CD14-positive monocyte (primary cell): Measurements from ENCODE around the gene NUPR1. TPM values are rescaled to one million over a fixed set of nuclear protein-coding genes. Genes with fewer than 3 reads are reported as not detected.

ENCODE experiments used
- DNase-seq, 3 donors: peaks; one replicate each; pipeline ENCODE4 v3.0.0-alpha.2; 2011 to 2022
- H2AFZ ChIP-seq: 2 replicates; pipeline ENCODE4 v1.6.0; 2012; ENCODE audit warnings: mild to moderate bottlenecking, low read depth, low read length, inconsistent platforms; ENCODE audit not compliant: insufficient read depth, poor library complexity, severe bottlenecking
- H3K27ac ChIP-seq, 2 donors: 1 replicate in 1 of 2; 2 replicates in 1 of 2; pipeline ENCODE4 v1.5.1; 2012 to 2013; ENCODE audit warnings: low read length in 2 of 2, control low read depth in 1 of 2, inconsistent platforms in 1 of 2, low read depth in 1 of 2, mild to moderate bottlenecking in 1 of 2
- H3K27me3 ChIP-seq, 2 donors: one replicate each; pipeline versions ENCODE4 v1.6.0 to v1.6.1; 2011 to 2013; ENCODE audit warnings: low read length in 2 of 2; ENCODE audit not compliant: control insufficient read depth in 2 of 2, insufficient read depth in 2 of 2
- H3K36me3 ChIP-seq, 2 donors: replicated peaks in 1 of 2; 1 replicate in 1 of 2; 2 replicates in 1 of 2; pipeline versions ENCODE4 v1.5.1 to v1.6.1; 2012 to 2013; ENCODE audit warnings: low read length in 2 of 2, control low read depth in 1 of 2, inconsistent platforms in 1 of 2, mild to moderate bottlenecking in 1 of 2; ENCODE audit not compliant: insufficient read depth in 2 of 2, control insufficient read depth in 1 of 2
- H3K4me1 ChIP-seq, 2 donors: 1 replicate in 1 of 2; 2 replicates in 1 of 2; pipeline versions ENCODE4 v1.5.1 to v1.6.1; 2012 to 2013; ENCODE audit warnings: low read length in 2 of 2, control low read depth in 1 of 2, inconsistent platforms in 1 of 2, mild to moderate bottlenecking in 1 of 2, moderate library complexity in 1 of 2; ENCODE audit not compliant: insufficient read depth in 2 of 2, control insufficient read depth in 1 of 2
- H3K4me2 ChIP-seq: replicated peaks from 2 replicates; pipeline ENCODE3; 2012; ENCODE audit warnings: low read length, moderate library complexity, mild to moderate bottlenecking; ENCODE audit not compliant: poor library complexity, severe bottlenecking; ENCODE audit errors: extremely low read depth
- H3K4me3 ChIP-seq, 3 experiments: fragments of 200-600 bp in 1 of 3; sonication (generic) in 1 of 3; replicated peaks in 1 of 3; 1 replicate in 2 of 3; 2 replicates in 1 of 3; pipeline ENCODE4 v1.5.1; 2011 to 2013; ENCODE audit warnings: low read length in 3 of 3, mild to moderate bottlenecking in 3 of 3, control low read depth in 2 of 3, low read depth in 2 of 3, inconsistent platforms in 1 of 3, moderate library complexity in 1 of 3
- H3K79me2 ChIP-seq: 2 replicates; pipeline ENCODE4 v1.6.0; 2012; ENCODE audit warnings: mild to moderate bottlenecking, control low read depth, inconsistent platforms, low read length, moderate library complexity; ENCODE audit not compliant: insufficient read depth
- H3K9ac ChIP-seq: 2 replicates; pipeline ENCODE4 v1.6.0; 2017; ENCODE audit warnings: low read length, mild to moderate bottlenecking; ENCODE audit not compliant: insufficient read depth, poor library complexity, severe bottlenecking
- H3K9me3 ChIP-seq, 2 donors: replicated peaks in 1 of 2; 1 replicate in 1 of 2; 2 replicates in 1 of 2; pipeline versions ENCODE4 v1.5.1 to v1.6.1; 2012 to 2013; ENCODE audit warnings: low read length in 2 of 2, control low read depth in 1 of 2; ENCODE audit not compliant: control insufficient read depth in 1 of 2, insufficient read depth in 1 of 2
- H4K20me1 ChIP-seq: 2 replicates; pipeline ENCODE4 v1.6.0; 2012; ENCODE audit warnings: mild to moderate bottlenecking, low read length, control low read depth, moderate library complexity; ENCODE audit not compliant: insufficient read depth
- H3K27ac Mint-ChIP-seq, 7 donors: one replicate each; pipeline ENCODE4 v1.8.0; 2020; ENCODE audit warnings: mild to moderate bottlenecking in 7 of 7, mixed read lengths in 7 of 7, moderate library complexity in 6 of 7, inconsistent platforms in 2 of 7
- H3K27me3 Mint-ChIP-seq, 3 donors: one replicate each; pipeline ENCODE4 v1.8.0; 2021 to 2022; ENCODE audit warnings: low read depth in 3 of 3, mild to moderate bottlenecking in 3 of 3, mixed read lengths in 3 of 3, moderate library complexity in 3 of 3, inconsistent platforms in 1 of 3
- H3K36me3 Mint-ChIP-seq, 2 donors: one replicate each; pipeline ENCODE4 v1.8.0; 2020; ENCODE audit warnings: mixed read lengths in 2 of 2, inconsistent platforms in 1 of 2, mild to moderate bottlenecking in 1 of 2
- H3K4me1 Mint-ChIP-seq: one replicate; pipeline ENCODE4 v1.8.0; 2020; ENCODE audit warnings: mild to moderate bottlenecking, mixed read lengths
- H3K4me3 Mint-ChIP-seq, 2 donors: one replicate each; pipeline ENCODE4 v1.8.0; 2020; ENCODE audit warnings: mild to moderate bottlenecking in 2 of 2, mixed read lengths in 2 of 2, moderate library complexity in 1 of 2
- H3K9me3 Mint-ChIP-seq, 7 donors: one replicate each; pipeline ENCODE4 v1.8.0; 2020 to 2022; ENCODE audit warnings: mixed read lengths in 7 of 7, mild to moderate bottlenecking in 6 of 7, moderate library complexity in 6 of 7, inconsistent platforms in 2 of 7
- CTCF ChIP-seq: fragments of 200-600 bp; IDR thresholded peaks from one replicate; pipeline ENCODE4 v1.8.0; 2022; ENCODE audit warnings: antibody characterized with exemption, mild to moderate bottlenecking
- WGBS: methylation state at CpG from one replicate; pipeline ENCODE4 v1.1.5; 2013; ENCODE audit warnings: missing lambda C conversion rate; ENCODE audit not compliant: insufficient coverage; 5-methylcytosine and 5-hydroxymethylcytosine counted together
- intact Hi-C, 2 donors: fragments of 100-400 bp; cut with micrococcal nuclease; formaldehyde crosslinking; loops; one replicate each; pipeline versions ENCODE4 v1.15.0 to v1.15.1; 2023
- polyA plus RNA-seq, 3 donors: library from polyadenylated mRNA; depleted of rRNA in 1 of 3; unstranded in 2 of 3; stranded (reverse) in 1 of 3; fragments of 300-500 nt in 2 of 3; fragments of >200 nt in 1 of 3; fragmentation: Illumina TruSeq in 2 of 3; gene quantifications; 1 replicate in 2 of 3; 2 replicates in 1 of 3; pipeline ENCODE4 v1.2.3, GENCODE V29; 2012 to 2021

The NUPR1 gene
- polyA plus RNA-seq, 3 donors: 0.01 to 1.9 TPM; not detected in 1

- peaks cover 0 to 1% (median 0%) of the 10 kb centered on the region in 3 donors for H3K27me3 Mint-ChIP-seq
- Histone ChIP-seq H4K20me1 (peaks cover 54% of the 10 kb centered on the region), H3K79me2 (peaks cover 58% of the 10 kb centered on the region), H3K4me1 (peaks cover 43 to 63% of the 10 kb centered on the region in 2 donors), H3K4me3 (peak overlapping the region in 1 of 3 experiments; percentile 100), H3K36me3 (peaks cover 39 to 56% of the 10 kb centered on the region in 2 donors), H3K9me3 (no peaks in the 10 kb centered on the region), H2AFZ (no peak overlapping the region), H3K27ac (peak overlapping the region; percentile 99), H3K9ac (peak overlapping the region; percentile 90), H3K4me2 (peak overlapping the region; percentile 100), H3K27me3 (no peaks in the 10 kb centered on the region)
- H3K36me3 Mint-ChIP-seq: peaks cover 42 to 51% of the 10 kb centered on the region in 2 donors
- TF ChIP-seq CTCF: no peak
- H3K4me3 Mint-ChIP-seq: peak overlapping the region; percentile 89 to 99
- intact Hi-C loops: loop anchor here in 1 of 2 donors (5.0 kb wide), 1 partner anchor 50 kb away; no protein-coding TSS in a partner anchor
- peak overlapping the region in 6 of 7 donors; percentile 84 to 100 (median 100) for H3K27ac Mint-ChIP-seq
- WGBS: 95% methylated on average over 19 of the region's 19 CpGs
- H3K4me1 Mint-ChIP-seq: peaks cover 62% of the 10 kb centered on the region
- H3K9me3 Mint-ChIP-seq: peaks cover 0 to 1% (median 0%) of the 10 kb centered on the region in 7 donors
- no peak for DNase-seq
Measured at GRCh38 chr16:28496844-28497243, 41.9 kb downstream of the NUPR1 start.

- Histone ChIP-seq H3K27ac (peak overlapping the region; percentile 99), H3K4me2 (peak overlapping the region; percentile 100), H3K4me3 (peak overlapping the region; percentile 64 to 100 (median 66)), H3K9ac (peak overlapping the region; percentile 90), H4K20me1 (peaks cover 50% of the 10 kb centered on the region), H2AFZ (no peak overlapping the region), H3K9me3 (no peaks in the 10 kb centered on the region), H3K27me3 (no peaks in the 10 kb centered on the region), H3K79me2 (peaks cover 66% of the 10 kb centered on the region), H3K4me1 (peaks cover 46 to 69% of the 10 kb centered on the region in 2 donors), H3K36me3 (peaks cover 34 to 48% of the 10 kb centered on the region in 2 donors)
- 82% methylated on average over 20 of the region's 20 CpGs for WGBS
- Mint-ChIP-seq H3K9me3 (peaks cover 0 to 1% (median 0%) of the 10 kb centered on the region in 7 donors), H3K36me3 (peaks cover 42 to 51% of the 10 kb centered on the region in 2 donors), H3K27me3 (peaks cover 0 to 1% (median 0%) of the 10 kb centered on the region in 3 donors), H3K4me1 (peaks cover 65% of the 10 kb centered on the region), H3K4me3 (peak overlapping the region; percentile 89 to 99), H3K27ac (peak overlapping the region; percentile 99 to 100 (median 100))
- intact Hi-C loops: loop anchor here in 1 of 2 donors (5.0 kb wide), 1 partner anchor 51 kb away; no protein-coding TSS in a partner anchor
- DNase-seq: no peak
- TF ChIP-seq CTCF: no peak
Measured at GRCh38 chr16:28495795-28496749, 42.7 kb downstream of the NUPR1 start.
